CD4-positive, alpha-beta T cell (primary cell): ENCODE results near the gene NEK4. TPM values are rescaled to one million over a fixed set of nuclear protein-coding genes. Genes with fewer than 3 reads are reported as not detected.

Source experiments
- ATAC-seq: fragments of 200-7000 bp; cut with Tn5 transposase; one replicate; pipeline ENCODE4 v1.10.0; 2022; ENCODE audit warnings: mild to moderate bottlenecking; ENCODE audit not compliant: poor library complexity
- CTCF ChIA-PET: fragments of 350-600 bp; sonication (Branson Sonifier 250); formaldehyde crosslinking; loops from one replicate; lab custom pipeline; 2021; ENCODE audit warnings: antibody characterized with exemption, inconsistent platforms; lab: Charles Lee
- POLR2A ChIA-PET: fragments of 350-600 bp; sonication (Branson Sonifier 250); formaldehyde crosslinking; loops from one replicate; lab custom pipeline; 2021; ENCODE audit warnings: antibody characterized with exemption, inconsistent platforms; lab: Charles Lee
- DNase-seq, 14 experiments: peaks; one replicate each; pipeline ENCODE4 v3.0.0-alpha.2; 2013 to 2020; ENCODE audit warnings: mixed read lengths in 2 of 14
- H3K27ac ChIP-seq, 2 donors: one replicate each; pipeline versions ENCODE4 v1.5.1 to v1.7.0; 2013; ENCODE audit warnings: low read length in 2 of 2, low read depth in 1 of 2, mild to moderate bottlenecking in 1 of 2
- H3K27me3 ChIP-seq, 2 experiments: 1 replicate in 1 of 2; 2 replicates in 1 of 2; pipeline versions ENCODE4 v1.6.1 to v1.7.0; 2013; ENCODE audit warnings: low read length in 2 of 2, control low read depth in 1 of 2, mild to moderate bottlenecking in 1 of 2, moderate library complexity in 1 of 2; ENCODE audit not compliant: insufficient read depth in 2 of 2, control insufficient read depth in 1 of 2
- H3K36me3 ChIP-seq: one replicate; pipeline ENCODE4 v1.6.1; 2013; ENCODE audit warnings: low read length, control low read depth; ENCODE audit not compliant: insufficient read depth
- H3K4me1 ChIP-seq: one replicate; pipeline ENCODE4 v1.6.1; 2013; ENCODE audit warnings: low read length, control low read depth; ENCODE audit not compliant: insufficient read depth
- H3K4me3 ChIP-seq: one replicate; pipeline ENCODE4 v1.5.1; 2013; ENCODE audit warnings: mild to moderate bottlenecking, low read length, moderate library complexity
- H3K9me3 ChIP-seq, 2 experiments: 1 replicate in 1 of 2; 2 replicates in 1 of 2; pipeline versions ENCODE4 v1.6.1 to v1.7.0; 2013; ENCODE audit warnings: low read length in 2 of 2, mild to moderate bottlenecking in 2 of 2, control low read depth in 1 of 2, moderate library complexity in 1 of 2; ENCODE audit not compliant: control insufficient read depth in 1 of 2, insufficient read depth in 1 of 2
- H3K27ac Mint-ChIP-seq: one replicate; pipeline ENCODE4 v1.8.0; 2020; ENCODE audit warnings: mixed read lengths
- H3K27me3 Mint-ChIP-seq: one replicate; pipeline ENCODE4 v1.8.0; 2021; ENCODE audit warnings: mixed read lengths
- H3K36me3 Mint-ChIP-seq: one replicate; pipeline ENCODE4 v1.8.0; 2021; ENCODE audit warnings: low read depth, mixed read lengths
- H3K4me1 Mint-ChIP-seq: one replicate; pipeline ENCODE4 v1.8.0; 2021; ENCODE audit warnings: low read depth, mixed read lengths
- H3K4me3 Mint-ChIP-seq: one replicate; pipeline ENCODE4 v1.8.0; 2020; ENCODE audit warnings: mild to moderate bottlenecking, mixed read lengths
- H3K9me3 Mint-ChIP-seq: one replicate; pipeline ENCODE4 v1.8.0; 2020; ENCODE audit warnings: mixed read lengths
- CTCF ChIP-seq: fragments of 200-600 bp; IDR thresholded peaks from one replicate; pipeline ENCODE4 v1.8.0; 2022; ENCODE audit warnings: antibody characterized with exemption, mild to moderate bottlenecking
- intact Hi-C, 2 experiments: fragments of 100-400 bp; cut with DNase I in 1 of 2; cut with micrococcal nuclease in 1 of 2; formaldehyde crosslinking; loops; one replicate each; pipeline versions ENCODE4 v1.15.1 to v1.9.0; 2023 to 2025; cut with DNase I, micrococcal nuclease
- total RNA-seq, 174 experiments: library from RNA in 2 of 174; stranded (reverse) in 2 of 174; gene quantifications; one replicate each; pipeline ENCODE4 v1.2.3 and lab custom pipeline; 2021 to 2026

The NEK4 gene
- total RNA-seq, 2 experiments from 2014 or later, result 6.1 to 6.9 TPM

DNA sequence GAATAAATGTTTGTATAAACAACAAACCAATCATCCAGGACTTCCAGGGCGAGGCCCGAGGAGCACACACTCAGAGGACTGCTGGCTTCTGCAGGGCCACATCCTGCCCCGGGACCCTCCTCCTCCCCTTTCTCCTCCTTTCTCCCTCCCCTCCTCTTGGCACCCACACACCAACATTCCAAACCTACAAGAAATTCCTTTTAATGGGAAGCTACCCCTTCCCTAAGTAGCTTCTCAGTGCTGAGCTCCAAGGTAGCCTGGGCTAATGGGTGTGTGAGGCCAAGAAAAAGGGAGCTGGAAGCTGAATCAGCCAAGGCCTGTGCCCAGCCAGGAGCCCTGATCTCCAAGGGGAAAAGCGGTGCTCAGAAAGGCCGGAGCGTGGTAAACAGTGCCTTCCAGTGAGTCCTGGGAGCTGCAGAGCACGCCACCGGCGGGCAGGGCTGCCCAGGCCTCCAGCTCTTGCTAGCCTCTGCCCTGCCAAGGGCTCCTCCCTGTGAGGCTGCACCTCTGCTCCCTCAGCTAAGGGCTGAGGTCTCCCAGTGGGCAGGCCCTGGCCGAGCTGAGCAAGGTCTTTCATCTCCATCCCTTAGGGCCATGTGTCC is 27.7 kb upstream of the NEK4 start:
- Histone ChIP-seq H3K27ac (peak overlapping the region in 1 of 2 donors; percentile 4), H3K36me3 (no peaks in the 10 kb centered on the region), H3K9me3 (no peaks in the 10 kb centered on the region), H3K27me3 (no peaks in the 10 kb centered on the region), H3K4me1 (no peaks in the 10 kb centered on the region), H3K4me3 (no peak overlapping the region)
- Mint-ChIP-seq H3K9me3 (no peaks in the 10 kb centered on the region), H3K27me3 (no peaks in the 10 kb centered on the region), H3K4me3 (no peak overlapping the region), H3K27ac (no peak overlapping the region), H3K36me3 (no peaks in the 10 kb centered on the region), H3K4me1 (no peaks in the 10 kb centered on the region)
- ChIA-PET CTCF (no interaction called here), POLR2A (no interaction called here)
- no peak for TF ChIP-seq CTCF
- ATAC-seq (no peak), DNase-seq (no peak)
- intact Hi-C loops, result no loop called here

- no peak overlapping the region for H3K27ac Mint-ChIP-seq
- TF ChIP-seq CTCF, result no peak
These were observed 25.7 kb upstream of the NEK4 start for GRCh38 chr3:52796411-52796810.

GRCh38 chr3:52795298-52795900 is 24.7 kb upstream of the NEK4 start:
- Histone ChIP-seq H3K4me1 (no peaks in the 10 kb centered on the region), H3K27ac (no peak overlapping the region), H3K9me3 (no peaks in the 10 kb centered on the region), H3K4me3 (no peak overlapping the region), H3K36me3 (no peaks in the 10 kb centered on the region), H3K27me3 (no peaks in the 10 kb centered on the region)
- no peak overlapping the region for H3K27ac Mint-ChIP-seq
- no peak for TF ChIP-seq CTCF
- no peaks in the 10 kb centered on the region for H3K36me3 Mint-ChIP-seq
- H3K9me3 Mint-ChIP-seq, result no peaks in the 10 kb centered on the region
- intact Hi-C loops, result no loop called here
- no peaks in the 10 kb centered on the region for H3K4me1 Mint-ChIP-seq
- ATAC-seq (no peak), DNase-seq (no peak)
- H3K27me3 Mint-ChIP-seq, result no peaks in the 10 kb centered on the region
- no peak overlapping the region for H3K4me3 Mint-ChIP-seq
- CTCF ChIA-PET, result no interaction called here
- POLR2A ChIA-PET, result no interaction called here

More at GRCh38 chr3:52796411-52796810, 25.7 kb upstream of the NEK4 start:
- Mint-ChIP-seq H3K4me3 (no peak overlapping the region), H3K9me3 (no peaks in the 10 kb centered on the region), H3K36me3 (no peaks in the 10 kb centered on the region), H3K27me3 (no peaks in the 10 kb centered on the region), H3K4me1 (no peaks in the 10 kb centered on the region)
- H3K27me3 ChIP-seq, result no peaks in the 10 kb centered on the region
- H3K4me3 ChIP-seq, result no peak overlapping the region
- no peaks in the 10 kb centered on the region for H3K9me3 ChIP-seq
- H3K36me3 ChIP-seq, result no peaks in the 10 kb centered on the region
- ATAC-seq (no peak), DNase-seq (no peak)
- ChIA-PET CTCF (no interaction called here), POLR2A (no interaction called here)
- intact Hi-C loops, result no loop called here
- H3K27ac ChIP-seq, result no peak overlapping the region
- H3K4me1 ChIP-seq, result no peaks in the 10 kb centered on the region
